GM12875 (cell line): ENCODE results near the gene PCCA.

Experiments used
- H3K4me3 ChIP-seq: one replicate; pipeline ENCODE4 v1.5.1; 2011; ENCODE audit warnings: low read depth, low read length, control low read depth
- TF ChIP-seq, protein P1 (sequence below): IDR thresholded peaks from 2 replicates; pipeline ENCODE4 v1.5.1; 2011; ENCODE audit warnings: low read depth, mild to moderate bottlenecking, control low read depth, inconsistent platforms, low read length, moderate library complexity, borderline replicate concordance; ENCODE audit not compliant: insufficient read depth

The PCCA gene

DNA sequence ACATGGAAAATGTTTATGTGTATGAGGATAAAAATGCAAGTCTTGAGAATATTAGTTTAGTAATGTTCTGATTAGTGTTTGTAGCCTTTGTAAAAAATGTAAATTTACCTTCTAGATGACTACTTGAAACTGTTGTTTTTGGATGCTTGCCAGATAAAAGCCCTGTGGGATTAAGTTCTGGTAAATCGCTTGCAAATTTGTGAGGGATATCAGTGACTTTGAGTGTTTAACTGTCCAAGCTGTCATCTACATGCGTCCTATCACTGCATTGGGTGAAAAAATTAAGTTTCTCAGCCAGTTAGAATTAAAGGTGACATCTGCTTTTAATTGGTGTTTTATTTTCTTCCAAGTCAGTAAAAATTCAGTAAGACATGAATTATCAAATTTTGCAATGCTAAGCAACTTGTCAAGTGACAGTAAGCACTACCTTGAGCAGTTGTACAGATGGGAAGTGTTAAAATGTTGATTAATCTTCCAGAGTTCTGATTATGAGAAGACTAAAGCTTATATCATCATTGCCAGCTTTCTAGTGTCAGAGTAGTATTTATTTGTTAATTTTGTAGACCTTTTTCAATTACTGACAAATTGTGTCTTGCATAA is 88.0 kb downstream of the PCCA start:
- TF ChIP-seq, protein P1, sequence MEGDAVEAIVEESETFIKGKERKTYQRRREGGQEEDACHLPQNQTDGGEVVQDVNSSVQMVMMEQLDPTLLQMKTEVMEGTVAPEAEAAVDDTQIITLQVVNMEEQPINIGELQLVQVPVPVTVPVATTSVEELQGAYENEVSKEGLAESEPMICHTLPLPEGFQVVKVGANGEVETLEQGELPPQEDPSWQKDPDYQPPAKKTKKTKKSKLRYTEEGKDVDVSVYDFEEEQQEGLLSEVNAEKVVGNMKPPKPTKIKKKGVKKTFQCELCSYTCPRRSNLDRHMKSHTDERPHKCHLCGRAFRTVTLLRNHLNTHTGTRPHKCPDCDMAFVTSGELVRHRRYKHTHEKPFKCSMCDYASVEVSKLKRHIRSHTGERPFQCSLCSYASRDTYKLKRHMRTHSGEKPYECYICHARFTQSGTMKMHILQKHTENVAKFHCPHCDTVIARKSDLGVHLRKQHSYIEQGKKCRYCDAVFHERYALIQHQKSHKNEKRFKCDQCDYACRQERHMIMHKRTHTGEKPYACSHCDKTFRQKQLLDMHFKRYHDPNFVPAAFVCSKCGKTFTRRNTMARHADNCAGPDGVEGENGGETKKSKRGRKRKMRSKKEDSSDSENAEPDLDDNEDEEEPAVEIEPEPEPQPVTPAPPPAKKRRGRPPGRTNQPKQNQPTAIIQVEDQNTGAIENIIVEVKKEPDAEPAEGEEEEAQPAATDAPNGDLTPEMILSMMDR, result no peak

DNA sequence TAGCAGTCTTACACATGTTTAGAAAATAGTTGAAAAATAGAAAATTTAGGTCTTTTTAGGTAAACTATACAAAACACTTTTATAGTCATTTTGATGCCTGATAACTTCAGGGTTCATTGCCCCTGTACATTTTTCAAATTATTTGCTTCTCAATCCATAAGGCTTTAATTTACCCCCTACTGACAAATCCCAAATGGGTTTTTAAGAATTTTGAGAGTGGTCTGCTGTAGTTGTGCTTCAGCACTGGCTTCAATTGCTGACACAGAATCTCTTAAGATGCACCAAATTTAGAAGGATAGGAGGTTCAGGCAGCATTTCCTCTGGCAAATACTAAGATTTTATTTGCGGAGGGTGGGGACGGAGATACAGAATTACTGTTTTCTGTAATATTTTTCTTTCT is 89.4 kb downstream of the PCCA start:
- TF ChIP-seq, protein P1, result no peak
- no peak overlapping the region for H3K4me3 ChIP-seq

More for the DNA sequence above, 88.0 kb downstream of the PCCA start:
- no peak overlapping the region for H3K4me3 ChIP-seq

DNA sequence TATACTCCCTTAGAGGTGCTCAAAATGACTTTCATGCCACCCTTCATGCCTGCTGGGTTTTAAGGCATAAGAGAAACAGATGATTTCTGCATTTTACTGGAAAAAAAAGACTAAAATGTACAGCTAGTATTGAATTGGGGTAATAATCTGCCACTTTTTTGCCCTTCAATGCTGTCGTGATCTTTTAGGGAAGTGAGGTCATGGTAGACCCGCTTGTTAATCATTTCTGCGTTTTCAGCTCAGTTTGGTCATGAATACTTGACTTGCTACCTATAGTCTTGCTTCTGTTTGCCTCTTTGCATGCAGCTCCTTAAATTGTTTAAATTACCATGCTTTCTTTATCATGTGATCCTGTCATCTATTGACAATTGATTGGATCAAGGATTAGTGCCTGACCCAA is 90.4 kb downstream of the PCCA start:
- TF ChIP-seq, protein P1, result no peak
- no peak overlapping the region for H3K4me3 ChIP-seq

DNA sequence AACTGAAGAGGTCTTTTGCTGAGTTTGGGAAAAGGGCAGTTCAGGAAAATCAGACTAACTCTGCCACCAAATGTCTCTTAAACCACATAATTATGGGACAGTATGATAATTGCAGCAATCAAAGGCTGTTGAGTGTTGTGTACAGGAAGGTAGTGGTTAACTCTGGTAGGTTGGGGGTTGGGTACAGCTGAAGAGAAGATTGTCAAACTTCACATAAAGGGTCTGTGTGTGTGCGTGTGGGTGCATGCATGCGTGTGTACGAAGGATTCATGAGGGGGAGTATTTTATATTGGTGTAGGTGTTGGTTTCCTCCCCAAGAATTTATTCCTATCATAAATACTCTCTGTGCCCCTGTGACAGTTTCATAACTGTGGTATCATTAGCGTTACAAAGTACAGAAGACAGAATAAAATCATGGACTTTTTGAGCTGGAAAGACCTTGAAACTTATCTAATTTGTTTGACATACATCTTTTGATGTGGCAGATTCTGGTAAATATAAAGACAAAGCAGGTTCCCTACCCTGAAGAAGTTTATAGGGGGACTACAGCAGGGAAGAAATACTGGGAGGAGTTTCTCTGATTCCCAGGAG is 94.1 kb downstream of the PCCA start:
- H3K4me3 ChIP-seq, result no peak overlapping the region
- TF ChIP-seq, protein P1, result no peak

DNA sequence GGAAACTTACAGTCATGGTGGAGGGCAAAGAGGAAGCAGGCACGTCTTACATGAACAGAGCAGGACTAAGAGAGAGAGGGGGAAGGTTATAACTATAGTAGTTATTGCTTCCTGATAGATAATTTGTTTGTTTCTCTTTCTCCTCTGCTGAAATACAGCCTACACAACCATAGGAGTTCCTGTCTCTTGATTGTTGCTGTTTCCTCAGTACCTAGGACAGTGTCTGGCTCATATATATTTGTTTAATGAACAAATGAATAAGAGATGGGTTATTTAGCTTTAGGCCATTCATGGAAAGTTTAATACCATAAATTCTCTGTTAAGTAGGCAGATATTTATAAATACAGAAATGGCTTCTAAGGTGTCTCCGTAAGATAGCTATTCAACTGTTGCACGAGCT is 95.2 kb downstream of the PCCA start:
- H3K4me3 ChIP-seq, result no peak overlapping the region
- TF ChIP-seq, protein P1, result no peak

DNA sequence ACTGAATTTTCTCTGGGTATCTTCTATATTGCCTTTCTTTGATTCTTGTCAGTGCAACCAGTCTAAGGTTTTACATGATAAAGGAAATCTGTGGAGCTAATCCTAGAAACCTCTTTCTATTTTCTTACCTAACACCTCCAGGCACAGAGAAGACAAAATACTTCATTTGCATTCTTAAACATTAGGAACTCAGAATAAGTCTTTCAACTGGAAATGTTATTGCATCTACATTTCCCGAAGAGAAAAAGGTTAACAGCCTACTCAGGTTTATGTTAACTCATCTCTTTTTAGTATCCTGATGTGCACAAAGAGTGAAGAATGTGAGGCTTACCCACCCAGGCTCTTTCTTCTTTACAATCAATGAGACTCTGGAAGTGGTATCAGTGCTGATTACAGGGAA is 106.7 kb downstream of the PCCA start:
- TF ChIP-seq, protein P1, result no peak
- no peak overlapping the region for H3K4me3 ChIP-seq

DNA sequence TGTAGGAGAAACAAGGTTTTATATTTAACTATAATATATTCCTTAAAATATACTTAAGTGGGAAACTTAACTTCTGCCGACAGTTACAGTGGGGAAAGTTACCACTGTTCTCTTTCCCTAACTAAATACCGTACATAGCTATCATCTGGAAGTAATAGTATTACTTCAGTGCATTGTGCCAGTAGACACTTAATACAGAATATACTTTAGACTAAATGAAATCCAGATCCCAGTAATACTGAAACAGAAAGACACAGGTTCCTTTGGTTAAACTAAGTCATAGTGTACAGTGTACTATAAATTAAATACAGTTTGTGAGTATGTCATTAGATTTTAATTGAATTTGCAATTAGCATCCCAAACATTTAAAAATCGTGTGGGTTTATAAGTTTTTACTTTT is 107.5 kb downstream of the PCCA start:
- H3K4me3 ChIP-seq, result no peak overlapping the region
- TF ChIP-seq, protein P1, result no peak
